HG03045 (cell line): ENCODE data around the gene GRHL1.

Experiments
- ATAC-seq: cut with Tn5 transposase; IDR thresholded peaks from one replicate; pipeline ENCODE4 v1.9.1; 2021; ENCODE audit warnings: mild to moderate bottlenecking, moderate library complexity; ENCODE audit not compliant: unreplicated experiment

GRHL1 gene

DNA sequence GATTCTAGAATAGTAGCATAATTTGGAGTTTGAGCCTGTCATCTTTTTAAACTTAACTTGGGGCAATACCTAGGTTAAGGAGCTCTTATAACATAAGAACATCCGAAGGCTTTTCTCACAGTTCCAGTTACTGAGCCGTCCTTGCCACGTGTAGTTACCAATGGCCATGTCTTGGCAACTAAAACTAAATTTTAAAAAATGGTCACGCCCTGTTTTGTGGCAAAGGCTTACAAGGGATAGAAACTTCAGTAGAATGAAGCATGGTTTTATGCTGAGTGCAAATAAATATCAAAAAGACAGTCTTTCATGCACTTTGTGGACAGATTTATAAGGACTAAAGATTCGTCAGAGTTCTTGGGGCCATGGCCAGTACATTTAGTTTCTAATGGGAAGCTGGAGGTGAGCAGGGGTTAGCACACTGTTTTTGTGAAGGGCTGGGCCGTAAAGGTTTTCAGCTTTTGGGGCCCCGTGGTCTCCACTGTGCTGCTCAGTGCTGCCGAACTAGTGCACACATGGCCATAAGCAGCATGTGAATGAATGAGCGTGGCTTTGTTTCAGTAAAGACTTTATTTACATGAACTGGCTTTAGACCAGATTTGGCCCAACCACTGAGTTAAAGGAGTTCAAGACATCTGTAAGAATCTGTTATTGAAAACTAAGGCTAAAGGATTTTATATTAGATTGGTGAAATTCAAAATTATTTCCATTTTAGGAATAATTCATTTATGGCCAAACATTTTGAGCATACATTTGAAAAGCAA, 41.1 kb downstream of the GRHL1 start:
- ATAC-seq = no peak

DNA sequence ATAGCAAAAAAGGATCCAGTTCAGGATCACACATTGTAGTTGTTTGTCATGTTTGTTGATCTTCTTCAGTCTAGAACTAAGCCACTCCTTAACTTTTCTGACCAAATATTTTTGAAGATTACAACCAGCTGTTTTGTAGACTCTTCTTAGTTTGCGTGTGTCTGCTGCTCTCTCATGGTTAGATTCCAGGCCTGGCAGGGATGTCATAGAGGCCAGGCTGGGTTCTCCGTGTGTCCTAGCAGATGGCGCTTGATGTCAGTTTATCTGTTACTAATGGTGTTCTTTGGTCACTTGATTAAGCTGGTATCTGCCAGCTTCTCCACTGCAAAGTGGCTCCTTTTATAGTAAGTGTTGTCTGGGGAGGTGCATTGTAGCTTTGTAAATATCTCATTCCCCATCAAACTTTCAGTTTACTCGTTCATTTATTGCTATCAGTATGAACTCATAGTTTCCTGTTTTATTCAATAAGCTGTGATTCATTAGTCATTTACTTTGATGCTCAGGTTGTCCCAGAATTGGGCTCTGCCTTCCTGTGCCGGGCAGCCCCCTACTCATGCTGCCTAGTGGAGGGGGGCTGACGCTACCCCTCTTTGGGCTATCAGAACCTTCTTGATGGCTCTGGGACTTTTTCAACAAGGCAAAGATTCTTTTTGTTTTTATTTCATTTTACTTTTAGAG, 42.1 kb downstream of the GRHL1 start:
- no peak for ATAC-seq

DNA sequence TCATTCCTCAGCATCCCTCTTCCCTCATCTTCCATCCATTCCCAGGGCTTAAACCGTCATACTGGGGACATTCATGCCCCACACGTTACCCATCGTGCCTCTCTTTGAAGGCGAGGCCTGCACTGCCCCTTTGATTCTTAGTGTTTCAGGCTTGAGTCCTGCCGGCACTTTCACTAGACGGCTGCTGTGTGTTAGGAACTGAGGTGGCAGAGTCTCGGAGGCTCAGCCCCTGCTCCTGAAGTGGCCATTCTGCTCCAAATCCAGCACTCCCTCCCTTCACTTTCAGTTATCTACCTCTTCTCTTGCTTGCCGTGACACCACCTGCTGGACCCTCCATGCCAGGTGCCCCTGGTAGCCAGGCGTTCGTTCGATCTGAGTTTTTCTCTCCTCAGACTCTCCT, 43.0 kb downstream of the GRHL1 start:
- no peak for ATAC-seq

DNA sequence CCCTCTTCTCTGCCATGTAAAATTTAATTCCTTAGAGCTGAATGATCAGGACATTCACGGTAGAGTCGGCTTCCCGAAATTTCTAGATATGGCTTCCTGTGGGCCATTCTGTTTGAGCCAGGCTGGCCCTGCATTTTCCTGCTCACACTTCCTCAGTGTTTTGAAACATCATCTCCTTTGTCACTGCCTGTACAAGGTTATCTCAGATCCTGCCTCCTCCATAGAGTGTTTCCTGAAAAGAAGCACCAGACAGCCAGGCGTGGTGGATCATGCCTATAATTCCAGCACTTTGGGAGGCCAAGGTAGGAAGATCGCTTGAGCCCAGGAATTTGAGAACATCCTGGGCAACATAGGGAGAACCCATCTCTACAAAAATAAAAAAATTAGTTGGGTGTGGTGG, 43.6 kb downstream of the GRHL1 start:
- no peak for ATAC-seq

DNA sequence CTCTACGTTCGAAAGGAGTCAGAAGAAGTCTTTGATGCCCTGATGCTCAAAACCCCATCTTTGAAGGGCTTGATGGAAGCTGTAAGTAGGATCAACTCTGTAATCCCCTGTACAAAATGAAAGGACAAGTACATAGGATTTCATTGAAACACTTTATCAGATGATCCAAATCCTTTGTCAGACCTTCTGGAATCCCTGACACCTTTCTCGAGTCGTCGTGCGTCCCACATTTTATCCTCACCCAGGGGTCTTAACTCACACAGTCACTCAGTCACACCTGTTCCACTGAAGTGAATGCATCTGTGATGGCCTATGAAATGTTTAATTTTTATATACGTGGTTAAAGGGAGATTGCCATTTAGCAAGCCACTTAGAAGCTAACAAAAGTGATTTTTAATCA, 44.8 kb downstream of the GRHL1 start:
- ATAC-seq = no peak

DNA sequence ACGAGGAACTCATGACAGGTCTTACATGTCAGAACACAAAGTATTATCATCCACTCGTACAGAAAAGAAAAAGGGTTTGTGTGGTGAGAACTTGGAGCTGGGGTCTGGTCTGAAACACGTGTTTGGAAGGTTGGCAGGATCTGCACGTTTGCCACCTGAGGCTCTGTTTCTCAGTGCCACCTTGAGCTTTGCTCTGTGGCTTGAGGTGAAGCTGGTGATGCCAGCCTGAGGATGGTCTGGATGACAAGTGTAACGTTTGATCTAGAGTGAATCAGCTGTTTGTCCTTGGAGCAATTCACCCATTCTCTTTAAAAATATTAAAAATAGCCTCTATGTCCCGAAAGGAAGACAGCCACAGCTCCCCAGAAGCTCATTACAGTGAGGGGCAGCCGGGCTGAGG, 46.4 kb downstream of the GRHL1 start:
- no peak for ATAC-seq

DNA sequence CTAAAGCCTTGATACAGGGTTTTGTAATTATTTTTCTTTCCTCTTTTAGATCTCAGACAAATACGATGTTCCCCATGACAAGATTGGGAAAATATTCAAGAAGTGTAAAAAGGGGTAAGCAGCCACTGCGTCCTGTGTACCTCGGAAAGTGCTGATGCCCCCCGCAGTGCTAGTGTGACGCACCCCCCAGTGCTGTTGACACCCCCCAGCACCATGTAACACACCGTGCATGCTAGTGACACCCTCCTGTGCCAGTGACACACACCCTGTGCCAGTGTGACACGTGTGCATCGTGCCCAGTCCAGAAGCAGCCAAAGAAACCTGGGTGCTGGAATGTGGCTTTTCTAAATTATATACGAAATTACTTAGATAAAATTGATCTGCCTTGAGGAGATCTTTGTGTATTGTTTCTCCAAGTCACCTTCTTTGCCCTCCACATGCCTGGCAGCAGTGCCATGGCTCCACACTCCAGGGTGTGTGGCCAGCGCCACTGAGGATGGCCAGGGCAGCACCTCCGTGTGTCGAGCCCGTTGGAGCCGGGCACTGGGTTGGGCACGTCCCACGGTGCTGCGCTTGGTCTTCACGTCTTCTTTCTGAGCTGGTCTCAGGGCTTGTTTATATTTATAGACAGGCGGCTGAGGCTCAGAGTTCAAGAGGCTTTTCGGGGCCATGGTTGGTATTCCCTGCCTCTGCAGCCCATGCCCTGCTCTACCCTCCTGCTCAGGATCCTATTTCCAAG, 47.6 kb downstream of the GRHL1 start:
- ATAC-seq = no peak

DNA sequence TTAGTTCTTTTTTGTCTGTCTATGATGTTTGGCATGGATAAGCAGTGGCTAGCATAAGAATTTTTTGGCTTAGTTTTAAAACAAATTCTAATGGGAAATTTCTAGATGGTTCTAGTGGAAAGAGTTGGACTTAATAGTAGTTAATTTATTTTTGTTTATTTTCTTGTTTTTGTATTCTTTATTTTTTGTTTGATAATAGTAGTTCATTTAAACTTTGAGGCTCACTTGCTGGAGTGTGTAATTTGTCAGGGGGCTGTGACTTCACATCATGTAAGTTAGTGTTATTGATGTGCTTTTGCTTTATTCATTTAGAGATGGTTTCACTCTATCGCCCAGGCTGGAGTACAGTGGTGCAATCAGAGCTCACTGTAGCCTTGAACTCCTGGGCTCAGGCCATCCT, 48.2 kb downstream of the GRHL1 start:
- ATAC-seq = no peak

DNA sequence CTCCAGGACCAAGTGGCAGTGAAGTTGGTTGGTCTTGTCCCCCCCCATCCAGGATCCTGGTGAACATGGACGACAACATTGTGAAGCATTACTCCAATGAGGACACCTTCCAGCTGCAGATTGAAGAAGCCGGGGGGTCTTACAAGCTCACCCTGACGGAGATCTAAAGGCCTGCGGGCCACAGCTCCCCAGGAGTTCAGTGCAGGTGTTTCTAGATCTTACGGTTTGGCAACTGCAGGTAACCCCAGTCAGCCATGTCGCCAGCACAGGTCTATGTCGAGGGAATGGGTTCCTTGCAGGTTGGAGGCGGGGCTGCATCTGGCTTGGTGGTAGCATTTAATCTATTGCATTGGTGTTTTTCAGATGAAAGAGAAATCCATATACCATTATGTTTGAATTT, 49.0 kb downstream of the GRHL1 start:
- no peak for ATAC-seq

DNA sequence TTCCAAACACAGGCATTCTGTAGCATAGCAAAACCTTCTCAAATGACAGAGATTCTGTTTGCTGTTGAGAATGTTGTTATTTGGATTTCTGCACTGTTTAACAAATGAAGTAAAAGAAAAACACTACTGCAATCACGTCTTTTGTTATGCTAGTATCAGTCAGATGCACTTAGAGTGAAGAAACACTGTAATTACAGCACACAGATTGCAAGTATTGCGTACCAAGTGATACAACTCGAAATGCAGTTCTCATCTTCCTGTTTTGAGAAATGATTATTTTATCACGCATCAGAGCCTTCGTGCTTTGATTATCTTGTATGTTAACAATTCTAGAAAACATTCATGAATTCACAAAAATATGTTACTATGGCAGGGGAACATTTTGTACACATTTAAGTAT, 50.1 kb downstream of the GRHL1 start:
- no peak for ATAC-seq

DNA sequence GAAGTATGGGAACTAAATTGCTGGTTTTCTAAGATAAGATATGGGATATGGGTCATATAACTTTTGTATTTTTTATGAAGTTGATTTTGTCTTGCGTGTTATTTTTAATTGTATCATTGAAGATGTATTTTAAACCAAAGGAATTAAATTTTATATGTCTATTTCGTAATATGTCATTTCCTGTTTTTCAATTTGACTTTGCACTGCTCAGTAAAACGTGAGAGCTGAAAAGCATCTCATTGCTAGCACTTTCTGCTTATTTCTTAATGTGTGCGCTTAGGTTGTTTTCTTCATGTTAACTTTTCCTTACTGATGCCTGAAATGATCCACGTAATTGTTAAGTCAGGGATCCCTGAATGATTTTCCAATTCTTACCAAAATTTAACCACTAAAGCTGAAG, 50.6 kb downstream of the GRHL1 start:
- no peak for ATAC-seq

DNA sequence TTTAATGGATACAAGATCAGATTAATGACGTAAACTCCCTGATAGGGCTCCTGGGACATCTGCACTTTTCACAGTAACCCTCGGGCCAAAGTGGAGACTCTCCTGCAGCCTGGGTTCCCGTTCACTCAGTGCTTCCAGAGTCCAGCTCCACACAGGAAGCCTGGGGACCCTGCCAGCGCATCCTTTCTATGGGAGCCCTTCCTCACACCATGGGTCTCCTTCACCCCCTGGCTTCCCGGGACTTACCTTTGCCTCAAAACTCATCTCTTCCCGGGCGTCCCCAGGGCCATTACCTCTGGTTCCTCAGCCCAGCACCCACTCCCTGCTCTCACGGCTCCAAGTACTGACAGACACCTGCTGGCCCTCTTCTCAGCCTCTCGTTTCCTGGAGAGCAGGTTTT, 51.2 kb downstream of the GRHL1 start:
- ATAC-seq = no peak

DNA sequence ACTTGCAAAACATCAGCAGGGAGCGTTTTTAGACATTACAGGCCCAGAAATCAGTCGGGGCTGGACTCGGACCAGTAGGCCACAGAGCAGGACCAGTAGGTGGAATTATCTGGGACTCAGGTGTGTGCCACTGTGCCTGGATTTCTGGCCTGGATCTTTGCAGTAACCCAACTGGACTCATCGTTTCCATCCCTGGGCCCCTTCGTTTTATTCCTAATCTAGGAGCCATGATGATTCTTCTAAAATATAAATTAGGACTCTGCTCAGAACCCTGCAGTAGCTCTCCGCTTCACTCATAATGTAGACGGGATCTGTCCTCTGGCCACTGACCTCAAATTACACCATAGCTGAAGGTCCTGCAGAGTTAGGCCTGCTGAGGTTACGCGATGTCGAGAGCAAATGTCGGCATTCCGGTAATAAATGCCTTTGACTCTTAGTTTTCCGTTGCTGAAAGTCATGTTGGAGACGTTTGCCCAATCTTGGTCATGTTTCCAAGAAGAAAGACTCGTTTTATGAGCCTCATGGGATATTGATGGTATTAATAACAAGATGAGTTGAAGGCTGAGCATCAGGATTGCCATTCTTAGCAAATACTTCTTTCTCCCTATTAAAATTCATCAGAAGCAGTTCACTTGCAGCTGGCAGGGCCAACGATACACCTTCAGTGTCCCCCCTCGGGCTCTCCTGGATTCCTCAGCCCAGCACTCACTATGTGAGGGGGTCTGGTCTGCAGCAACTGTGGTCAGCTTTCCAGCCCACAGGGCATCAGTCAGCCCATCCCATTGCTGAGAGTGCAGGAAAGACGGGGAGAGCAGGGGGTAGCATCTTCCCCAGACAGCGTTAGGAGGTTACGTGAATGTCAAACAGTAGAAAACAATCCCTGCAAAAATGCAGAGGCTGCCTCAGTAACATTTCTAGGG, 52.0 kb downstream of the GRHL1 start:
- no peak for ATAC-seq

DNA sequence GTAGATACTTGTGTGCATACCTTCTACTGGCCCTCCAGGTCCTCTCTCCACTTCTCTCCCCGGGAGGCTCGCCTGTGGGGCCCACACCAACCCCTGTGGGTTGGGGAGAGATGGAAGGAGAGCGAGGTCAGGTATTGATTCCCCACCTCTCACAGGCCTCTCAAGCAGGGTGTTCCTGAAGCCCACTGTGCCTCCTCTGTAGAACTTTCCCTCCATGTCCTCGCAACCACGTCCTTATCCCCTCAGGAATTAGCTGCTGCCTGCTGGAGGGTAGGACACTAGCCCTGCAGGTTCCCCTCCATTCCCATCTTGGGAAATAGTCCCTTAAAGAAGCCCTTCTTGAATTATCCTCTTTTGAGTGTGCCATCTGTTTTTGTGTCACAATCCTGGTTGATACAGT, 52.9 kb downstream of the GRHL1 start:
- no peak for ATAC-seq

DNA sequence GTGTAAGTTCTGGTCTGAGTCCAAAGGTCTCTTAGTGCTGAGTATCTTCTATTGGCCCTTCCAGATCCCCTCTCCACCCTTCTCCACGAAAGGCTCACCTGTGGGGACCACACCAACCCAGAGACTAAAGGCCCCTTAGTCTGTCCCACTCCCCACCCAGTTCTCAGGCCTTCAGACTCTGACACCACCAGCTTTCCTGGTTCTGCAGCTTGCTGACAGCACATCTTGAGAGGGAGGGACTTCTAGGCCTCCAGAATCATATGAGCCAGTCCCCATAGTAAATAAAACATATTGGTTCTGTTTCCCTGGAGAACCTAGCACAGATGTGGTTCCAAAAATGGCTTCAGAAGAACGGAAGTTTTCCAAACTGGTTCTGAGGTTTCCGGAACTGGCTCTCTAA, 53.3 kb downstream of the GRHL1 start:
- ATAC-seq = no peak

DNA sequence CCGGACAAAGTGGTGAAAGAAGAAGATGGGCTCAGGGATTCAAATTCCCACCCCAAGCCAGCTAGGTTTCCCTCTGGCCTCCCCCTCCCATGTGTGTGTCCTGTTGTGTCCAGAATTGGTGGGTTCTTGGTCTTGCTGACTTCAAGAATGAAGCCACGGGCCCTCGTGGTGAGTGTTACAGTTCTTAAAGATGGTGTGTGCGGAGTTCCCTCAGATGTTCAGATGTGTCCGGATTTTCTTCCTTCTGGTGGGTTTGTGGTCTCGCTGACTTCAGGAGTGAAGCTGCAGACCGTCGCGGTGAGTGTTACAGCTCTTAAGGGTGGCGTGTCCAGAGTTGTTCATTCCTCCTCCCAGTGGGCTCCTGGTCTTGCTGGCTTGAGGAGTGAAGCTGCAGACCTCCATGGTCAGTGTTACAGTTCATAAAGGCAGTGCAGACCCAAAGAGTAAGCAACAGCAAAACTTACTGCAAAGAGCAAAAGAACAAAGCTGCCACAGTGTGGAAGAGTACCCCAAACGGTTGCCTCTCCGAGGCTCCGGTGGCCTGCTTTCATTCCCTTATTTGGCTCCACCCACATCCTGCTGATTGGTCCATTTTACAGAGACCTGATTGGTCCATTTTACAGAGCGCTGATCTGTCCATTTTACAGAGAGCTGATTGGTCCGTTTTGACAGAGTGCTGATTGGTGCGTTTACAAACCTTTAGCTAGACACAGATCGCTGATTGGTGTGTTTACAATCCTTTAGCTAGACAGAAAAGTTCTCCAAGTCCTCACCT, 54.2 kb downstream of the GRHL1 start:
- no peak for ATAC-seq

DNA sequence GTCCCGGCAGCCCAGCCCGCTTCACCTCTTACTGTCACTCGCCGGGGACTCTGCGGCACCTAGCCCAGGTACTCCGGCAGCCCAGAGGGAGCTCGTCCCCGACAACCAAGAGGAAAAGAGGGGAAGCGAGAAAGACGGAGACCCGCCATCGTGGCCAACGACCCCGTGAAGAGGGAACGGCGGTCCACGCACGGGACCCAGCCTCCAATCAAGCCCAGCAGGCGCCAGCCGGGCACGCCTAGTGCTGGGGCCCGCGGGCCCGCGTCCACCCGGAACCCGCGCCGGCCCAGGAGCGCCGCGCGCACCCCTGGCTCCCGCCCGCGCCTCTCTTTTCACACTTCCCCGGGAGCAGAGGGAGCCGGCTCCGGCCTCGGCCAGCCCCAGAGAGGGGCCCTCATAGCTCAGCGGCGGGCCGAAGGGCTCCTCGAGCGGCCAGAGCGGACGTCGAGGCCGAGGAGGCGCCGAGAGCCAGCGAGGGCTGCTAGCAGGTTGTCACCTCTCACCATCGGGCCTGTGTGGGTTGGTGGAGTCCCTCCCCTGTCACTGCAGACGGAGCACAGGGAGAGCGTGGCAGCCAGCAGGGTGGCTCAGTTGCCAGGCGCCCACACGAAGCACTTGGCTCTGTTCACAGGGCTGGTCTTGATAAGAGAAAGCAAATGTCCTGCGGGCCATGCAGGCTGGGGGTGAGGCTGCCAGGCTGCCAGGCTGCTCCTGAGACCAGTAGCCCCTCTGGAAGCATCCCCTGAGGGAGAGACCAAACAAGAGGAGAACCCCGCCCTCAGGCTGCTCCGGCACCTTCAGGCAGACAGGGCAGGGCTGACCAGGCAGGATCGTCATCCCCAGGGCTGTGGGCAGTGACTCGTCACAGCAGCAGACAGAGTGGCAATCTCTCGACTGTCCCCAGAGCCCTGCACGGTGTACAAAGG, 55.0 kb downstream of the GRHL1 start:
- ATAC-seq = no peak

DNA sequence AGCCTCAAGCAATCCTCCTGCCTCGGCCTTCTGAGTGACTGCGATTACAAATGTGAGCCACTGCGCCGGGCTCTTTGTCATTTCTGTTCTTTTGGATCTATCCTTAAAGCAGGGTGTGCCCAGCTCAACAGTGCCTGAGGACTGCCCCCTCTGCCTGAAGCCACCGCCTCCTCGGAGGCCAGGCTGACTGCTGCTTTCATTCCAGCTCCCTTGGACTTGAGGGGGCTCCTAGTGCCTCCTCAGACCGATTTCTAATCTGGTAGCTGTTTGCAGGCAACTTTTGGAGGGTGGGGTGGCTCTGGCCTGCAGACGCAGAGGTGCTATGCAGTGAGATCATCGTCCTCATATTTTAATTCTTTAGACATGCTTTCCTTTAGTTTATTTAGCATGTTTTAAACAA, 55.9 kb downstream of the GRHL1 start:
- ATAC-seq = no peak
